ENCODE data around the gene CD151.

The CD151 gene

GRCh38 chr11:861105-861479 lies 28.3 kb downstream of the CD151 start:
- DNase-seq (ENCODE audit: low read depth): no peak
- H3K4me3 ChIP-seq (ENCODE audit: low read depth, low read length): no peak overlapping the region
- TF ChIP-seq CTCF (IDR thresholded peaks at IDR 0.05; ENCODE audit: insufficient read depth, low read depth, low read length, missing control alignments): no peak

DNA sequence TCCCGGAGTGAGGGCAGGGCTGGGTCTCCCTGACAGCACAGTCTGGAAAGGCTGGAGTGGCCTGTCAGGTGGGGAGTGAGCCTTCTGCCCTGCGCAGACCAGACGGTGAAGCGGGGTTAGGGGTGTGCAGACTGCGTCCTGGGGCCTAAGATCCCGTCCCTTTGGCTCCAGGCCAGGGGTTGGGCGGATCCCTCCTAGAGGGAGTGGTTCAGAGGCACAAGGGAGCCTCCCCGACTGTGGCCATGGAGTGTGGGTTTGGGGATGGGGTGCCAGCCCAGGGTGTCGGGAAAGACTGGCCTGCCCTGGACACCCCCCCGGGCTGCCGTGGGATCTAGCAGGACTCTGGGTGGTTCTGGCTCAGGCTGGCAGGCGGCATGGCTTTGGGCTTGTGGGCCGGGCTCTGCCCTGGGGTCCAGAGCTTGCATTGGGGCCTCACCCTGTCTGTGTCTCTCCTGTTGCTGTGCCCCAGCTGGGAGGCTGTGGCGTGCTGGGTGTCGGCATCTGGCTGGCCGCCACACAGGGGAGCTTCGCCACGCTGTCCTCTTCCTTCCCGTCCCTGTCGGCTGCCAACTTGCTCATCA lies 29.4 kb downstream of the CD151 start:
- TF ChIP-seq CTCF (IDR thresholded peaks at IDR 0.05; ENCODE audit: insufficient read depth, low read depth, low read length, missing control alignments): no peak
- H3K4me3 ChIP-seq (ENCODE audit: low read depth, low read length): no peak overlapping the region
- DNase-seq (ENCODE audit: low read depth): no peak

- DNase-seq (ENCODE audit: low read depth): no peak
- no peak for TF ChIP-seq CTCF (IDR thresholded peaks at IDR 0.05; ENCODE audit: insufficient read depth, low read depth, low read length, missing control alignments)
- H3K4me3 ChIP-seq (ENCODE audit: low read depth, low read length): no peak overlapping the region
Observed at GRCh38 chr11:862696-863022, 29.9 kb downstream of the CD151 start.

DNA sequence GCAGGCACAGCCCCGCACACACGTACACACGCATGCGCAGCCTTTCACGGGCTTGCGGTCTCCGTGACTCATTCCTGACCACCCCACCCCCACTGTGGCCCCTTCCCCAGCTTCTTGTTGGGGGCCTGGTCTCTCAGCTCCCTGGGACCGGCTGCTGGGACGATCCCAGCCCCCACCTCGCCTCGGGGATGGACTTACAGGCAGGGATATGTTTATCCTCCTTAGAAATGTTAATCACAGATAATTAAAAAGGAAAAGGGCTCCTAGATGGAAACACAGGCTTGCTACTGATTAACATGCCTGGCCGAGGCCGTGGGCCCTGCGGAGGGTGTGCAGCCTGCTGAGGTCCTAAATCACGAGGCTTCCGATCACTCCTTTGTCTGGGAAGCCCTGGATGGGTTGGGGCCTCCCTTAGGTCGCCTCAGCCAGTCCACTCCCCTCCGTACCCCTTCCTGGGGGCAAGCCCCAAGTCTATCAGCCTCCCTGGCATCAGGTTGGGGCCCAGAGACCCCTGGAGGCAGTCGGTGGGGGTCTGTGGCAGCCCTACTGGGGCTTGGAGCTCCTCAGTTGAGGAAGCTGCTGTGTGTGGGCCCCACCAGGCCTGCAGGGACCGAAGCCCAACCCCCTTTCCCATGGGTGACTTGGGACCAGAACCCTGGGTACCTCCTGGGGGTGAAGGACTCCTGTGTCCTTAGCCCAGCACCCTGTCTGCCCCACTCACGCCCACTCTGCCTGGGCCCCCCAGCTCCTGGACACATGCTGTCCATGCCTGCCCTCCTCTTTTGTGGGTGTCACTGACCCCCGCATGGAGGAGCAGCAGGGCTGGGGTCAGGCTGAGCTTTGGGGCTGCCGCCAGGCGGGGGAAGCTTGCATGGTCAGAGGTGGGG lies 30.5 kb downstream of the CD151 start:
- no peak for TF ChIP-seq CTCF (IDR thresholded peaks at IDR 0.05; ENCODE audit: insufficient read depth, low read depth, low read length, missing control alignments)
- no peak overlapping the region for H3K4me3 ChIP-seq (ENCODE audit: low read depth, low read length)
- no peak for DNase-seq (ENCODE audit: low read depth)

- H3K4me3 ChIP-seq (ENCODE audit: low read depth, low read length): no peak overlapping the region
- DNase-seq (ENCODE audit: low read depth): no peak
- no peak for TF ChIP-seq CTCF (IDR thresholded peaks at IDR 0.05; ENCODE audit: insufficient read depth, low read depth, low read length, missing control alignments)
Observed at GRCh38 chr11:863910-864827, 31.4 kb downstream of the CD151 start.

GRCh38 chr11:864898-865297 lies 32.1 kb downstream of the CD151 start:
- no peak for TF ChIP-seq CTCF (IDR thresholded peaks at IDR 0.05; ENCODE audit: insufficient read depth, low read depth, low read length, missing control alignments)
- DNase-seq (ENCODE audit: low read depth): no peak
- no peak overlapping the region for H3K4me3 ChIP-seq (ENCODE audit: low read depth, low read length)

Data from GM12865 (cell line).